Loucy (cell line): ENCODE measurements around the gene PRR9.

Source experiments
- EZH2phosphoT487 ChIP-seq: fragments of 200-600 bp; IDR thresholded peaks from 2 replicates; pipeline ENCODE4 v1.6.1; 2018; ENCODE audit warnings: antibody characterized with exemption, mild to moderate bottlenecking, moderate library complexity, borderline replicate concordance
- TF ChIP-seq, protein P1 (sequence below): fragments of 200-600 bp; sonication (generic); conservative IDR thresholded peaks from 2 replicates; pipeline ENCODE4 v1.5.1; 2014; ENCODE audit warnings: mild to moderate bottlenecking, antibody characterized with exemption, low read length

DNA sequence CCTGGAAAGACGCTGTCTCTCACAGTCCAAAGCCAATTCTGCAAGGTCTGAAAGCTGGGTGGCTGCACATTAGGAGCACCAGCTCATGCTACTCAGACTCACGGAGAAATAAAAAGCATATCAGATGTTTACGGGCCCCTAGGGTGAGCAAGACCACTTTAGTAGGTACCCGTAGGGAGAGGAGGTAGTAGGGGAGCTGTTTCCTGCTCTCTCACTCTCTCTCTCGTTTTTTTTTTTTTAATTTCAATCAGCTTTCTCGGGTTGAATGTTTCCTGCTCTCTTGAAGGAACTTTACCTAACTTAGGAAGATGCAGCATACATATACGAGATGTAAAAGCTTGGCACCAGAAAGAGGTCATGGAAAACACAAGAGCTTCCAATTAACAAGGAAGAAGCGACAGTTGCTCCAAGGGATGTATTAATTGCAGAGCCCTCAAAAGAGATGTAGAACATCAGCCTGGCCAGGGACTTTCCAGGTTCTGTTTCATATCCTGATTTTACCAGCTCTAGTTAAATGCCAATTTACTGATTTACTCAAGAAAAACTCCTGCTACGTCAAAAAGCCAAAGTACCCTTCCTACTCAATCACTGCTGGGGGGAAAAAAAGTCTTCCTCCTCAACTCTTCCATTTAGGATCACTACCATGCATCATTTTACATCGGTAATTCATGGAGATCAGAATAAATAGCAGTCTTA lies 45.2 kb downstream of the PRR9 start:
- TF ChIP-seq, protein P1, sequence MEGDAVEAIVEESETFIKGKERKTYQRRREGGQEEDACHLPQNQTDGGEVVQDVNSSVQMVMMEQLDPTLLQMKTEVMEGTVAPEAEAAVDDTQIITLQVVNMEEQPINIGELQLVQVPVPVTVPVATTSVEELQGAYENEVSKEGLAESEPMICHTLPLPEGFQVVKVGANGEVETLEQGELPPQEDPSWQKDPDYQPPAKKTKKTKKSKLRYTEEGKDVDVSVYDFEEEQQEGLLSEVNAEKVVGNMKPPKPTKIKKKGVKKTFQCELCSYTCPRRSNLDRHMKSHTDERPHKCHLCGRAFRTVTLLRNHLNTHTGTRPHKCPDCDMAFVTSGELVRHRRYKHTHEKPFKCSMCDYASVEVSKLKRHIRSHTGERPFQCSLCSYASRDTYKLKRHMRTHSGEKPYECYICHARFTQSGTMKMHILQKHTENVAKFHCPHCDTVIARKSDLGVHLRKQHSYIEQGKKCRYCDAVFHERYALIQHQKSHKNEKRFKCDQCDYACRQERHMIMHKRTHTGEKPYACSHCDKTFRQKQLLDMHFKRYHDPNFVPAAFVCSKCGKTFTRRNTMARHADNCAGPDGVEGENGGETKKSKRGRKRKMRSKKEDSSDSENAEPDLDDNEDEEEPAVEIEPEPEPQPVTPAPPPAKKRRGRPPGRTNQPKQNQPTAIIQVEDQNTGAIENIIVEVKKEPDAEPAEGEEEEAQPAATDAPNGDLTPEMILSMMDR, result no peak
- TF ChIP-seq EZH2phosphoT487, result no peak
